Tongue (tissue), 2 donors: ENCODE measurements around the gene BTRC. TPM values are rescaled to one million over a fixed set of nuclear protein-coding genes. Genes with fewer than 3 reads are reported as not detected.

Experiments
- DNase-seq: peaks from one replicate; pipeline ENCODE4 v3.0.0-alpha.2; 2015
- total RNA-seq: library from RNA; depleted of rRNA; stranded (reverse); fragments of >200 nt; gene quantifications from one replicate; pipeline ENCODE4 v1.2.3, GENCODE V29; 2014

The BTRC gene
- total RNA-seq, 1 donor from 2014 or later: 22.9 TPM

- DNase-seq: peak; percentile 80
These were observed 132.0 kb downstream of the BTRC start for GRCh38 chr10:101485681-101486554.

- no peak for DNase-seq
These were observed 133.4 kb downstream of the BTRC start for GRCh38 chr10:101487399-101487798.

- DNase-seq: no peak
These were observed 135.4 kb downstream of the BTRC start for GRCh38 chr10:101489355-101489754.

GRCh38 chr10:101490026-101490425 lies 136.1 kb downstream of the BTRC start:
- DNase-seq: no peak

- DNase-seq: no peak
These were observed 138.2 kb downstream of the BTRC start for GRCh38 chr10:101492205-101492604.

- DNase-seq: no peak
These were observed 138.8 kb downstream of the BTRC start for GRCh38 chr10:101492814-101493213.

GRCh38 chr10:101493249-101493648 lies 139.3 kb downstream of the BTRC start:
- DNase-seq: no peak

- no peak for DNase-seq
These were observed 139.9 kb downstream of the BTRC start for GRCh38 chr10:101493782-101494281.

- DNase-seq: no peak
These were observed 140.7 kb downstream of the BTRC start for GRCh38 chr10:101494650-101495049.

- DNase-seq: no peak
These were observed 141.5 kb downstream of the BTRC start for GRCh38 chr10:101495324-101495925.

- no peak for DNase-seq
These were observed 150.5 kb downstream of the BTRC start for GRCh38 chr10:101504438-101504837.

GRCh38 chr10:101506829-101507661 lies 153.1 kb downstream of the BTRC start:
- no peak for DNase-seq

- no peak for DNase-seq
These were observed 153.9 kb downstream of the BTRC start for GRCh38 chr10:101507828-101508227.

- no peak for DNase-seq
These were observed 158.0 kb downstream of the BTRC start for GRCh38 chr10:101511938-101512337.

GRCh38 chr10:101512738-101513137 lies 158.8 kb downstream of the BTRC start:
- DNase-seq: peak; percentile 12

- no peak for DNase-seq
These were observed 159.8 kb downstream of the BTRC start for GRCh38 chr10:101513733-101514132.

GRCh38 chr10:101525848-101526247 lies 171.9 kb downstream of the BTRC start:
- no peak for DNase-seq

GRCh38 chr10:101529207-101529606 lies 175.2 kb downstream of the BTRC start:
- no peak for DNase-seq

- DNase-seq: peak; percentile 40
These were observed 176.0 kb downstream of the BTRC start for GRCh38 chr10:101529725-101530553.

GRCh38 chr10:101535949-101536348 lies 182.0 kb downstream of the BTRC start:
- no peak for DNase-seq

GRCh38 chr10:101536800-101537199 lies 182.8 kb downstream of the BTRC start:
- DNase-seq: peak; percentile 17

GRCh38 chr10:101538446-101538845 lies 184.5 kb downstream of the BTRC start:
- DNase-seq: peak; percentile 51
